IPS DF 4.7 (cell line): Measurements from ENCODE around the gene LRRC1.
"Not testable (repeated sequence)": the region's sequence is repeated elsewhere in the genome, so short reads cannot be mapped to it uniquely, and the experiment has no call there.

Source experiments
- DNase-seq: peaks from one replicate; pipeline ENCODE4 v3.0.0-alpha.2; 2013; ENCODE audit warnings: low spot score; ENCODE audit errors: extremely low read depth

Gene LRRC1

GRCh38 chr6:53792016-53792415, 2.8 kb upstream of the LRRC1 start:
- DNase-seq, result no peak

- no peak for DNase-seq
Measured at GRCh38 chr6:53792973-53793317, 1.9 kb upstream of the LRRC1 start.

- DNase-seq, result no peak
Measured at GRCh38 chr6:53793318-53794136, 1.3 kb upstream of the LRRC1 start.

- no peak for DNase-seq
Measured at GRCh38 chr6:53794137-53794719, 577 bp upstream of the LRRC1 start.

GRCh38 chr6:53795340-53795701, 516 bp downstream of the LRRC1 start:
- no peak for DNase-seq

- no peak for DNase-seq
Measured at GRCh38 chr6:53795702-53796450, 1.1 kb downstream of the LRRC1 start.

GRCh38 chr6:53796451-53796780, 1.6 kb downstream of the LRRC1 start:
- no peak for DNase-seq

- no peak for DNase-seq
Measured at GRCh38 chr6:53796791-53797190, 2.0 kb downstream of the LRRC1 start.

- no peak for DNase-seq
Measured at GRCh38 chr6:53797304-53797703, 2.5 kb downstream of the LRRC1 start.

- DNase-seq, result no peak
Measured at GRCh38 chr6:53799340-53799739, 4.5 kb downstream of the LRRC1 start.

GRCh38 chr6:53801022-53801421, 6.2 kb downstream of the LRRC1 start:
- no peak for DNase-seq

- no peak for DNase-seq
Measured at GRCh38 chr6:53802582-53802981, 7.8 kb downstream of the LRRC1 start.

- DNase-seq, result no peak
Measured at GRCh38 chr6:53803081-53803860, 8.5 kb downstream of the LRRC1 start.

- no peak for DNase-seq
Measured at GRCh38 chr6:53805016-53805415, 10.2 kb downstream of the LRRC1 start.

GRCh38 chr6:53805725-53806124, 10.9 kb downstream of the LRRC1 start:
- no peak for DNase-seq

- not testable (repeated sequence) for DNase-seq
Measured at GRCh38 chr6:53807606-53808005, 12.8 kb downstream of the LRRC1 start.

- no peak for DNase-seq
Measured at GRCh38 chr6:53808302-53808881, 13.6 kb downstream of the LRRC1 start.

- DNase-seq, result no peak
Measured at GRCh38 chr6:53809691-53810090, 14.9 kb downstream of the LRRC1 start.

GRCh38 chr6:53811082-53811481, 16.3 kb downstream of the LRRC1 start:
- DNase-seq, result no peak

- no peak for DNase-seq
Measured at GRCh38 chr6:53811746-53812145, 16.9 kb downstream of the LRRC1 start.

GRCh38 chr6:53813096-53813495, 18.3 kb downstream of the LRRC1 start:
- no peak for DNase-seq

GRCh38 chr6:53813801-53814200, 19.0 kb downstream of the LRRC1 start:
- DNase-seq, result no peak
